Stomach smooth muscle (tissue), 2 donors: ENCODE data around the gene IL23A.

ENCODE experiments used
- H3K27ac ChIP-seq: one replicate; pipeline ENCODE4 v1.7.0; 2013; ENCODE audit warnings: mild to moderate bottlenecking, low read length, inconsistent platforms
- H3K27me3 ChIP-seq, 2 donors: one replicate each; pipeline ENCODE4 v1.7.0; 2013; ENCODE audit warnings: low read length in 2 of 2; ENCODE audit not compliant: insufficient read depth in 2 of 2, control insufficient read depth in 1 of 2
- H3K36me3 ChIP-seq, 2 donors: one replicate each; pipeline ENCODE4 v1.7.0; 2013; ENCODE audit warnings: low read length in 2 of 2; ENCODE audit not compliant: control insufficient read depth in 2 of 2, insufficient read depth in 2 of 2
- H3K4me1 ChIP-seq: one replicate; pipeline ENCODE4 v1.7.0; 2013; ENCODE audit warnings: low read length; ENCODE audit not compliant: control insufficient read depth, insufficient read depth
- H3K4me3 ChIP-seq, 2 donors: one replicate each; pipeline ENCODE4 v1.7.0; 2013; ENCODE audit warnings: low read length in 2 of 2
- H3K9ac ChIP-seq, 2 donors: one replicate each; pipeline ENCODE4 v1.7.0; 2013; ENCODE audit warnings: low read length in 2 of 2, mild to moderate bottlenecking in 1 of 2
- H3K9me3 ChIP-seq, 2 donors: one replicate each; pipeline ENCODE4 v1.7.0; 2013; ENCODE audit warnings: low read length in 2 of 2; ENCODE audit not compliant: control insufficient read depth in 2 of 2
- donor health status: healthy.
- donor health status: Pancreatic carcinoma.

The IL23A gene

DNA sequence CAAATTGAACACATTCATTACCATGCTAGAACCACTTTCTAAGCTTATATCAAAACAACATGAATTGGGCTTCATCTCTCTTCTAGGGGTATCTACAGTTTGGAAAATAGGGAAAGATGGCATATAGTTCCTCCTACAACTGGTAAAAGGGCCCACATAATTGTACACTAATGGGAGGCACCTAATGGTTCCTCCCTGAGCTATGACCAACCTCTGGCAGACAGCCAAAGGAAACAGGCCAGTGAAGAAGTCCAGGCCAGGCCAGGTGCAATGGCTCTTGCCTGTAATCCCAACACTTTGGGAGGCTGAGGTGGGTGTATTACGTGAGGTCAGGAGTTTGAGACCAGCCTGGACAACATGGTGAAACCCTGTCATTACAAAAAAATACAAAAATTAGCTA, 47.2 kb downstream of the IL23A start:
- Histone ChIP-seq H3K27me3 (no peaks in the 10 kb centered on the region), H3K4me3 (no peak overlapping the region), H3K9me3 (no peaks in the 10 kb centered on the region), H3K4me1 (no peaks in the 10 kb centered on the region), H3K36me3 (no peaks in the 10 kb centered on the region), H3K9ac (no peak overlapping the region), H3K27ac (no peak overlapping the region)

DNA sequence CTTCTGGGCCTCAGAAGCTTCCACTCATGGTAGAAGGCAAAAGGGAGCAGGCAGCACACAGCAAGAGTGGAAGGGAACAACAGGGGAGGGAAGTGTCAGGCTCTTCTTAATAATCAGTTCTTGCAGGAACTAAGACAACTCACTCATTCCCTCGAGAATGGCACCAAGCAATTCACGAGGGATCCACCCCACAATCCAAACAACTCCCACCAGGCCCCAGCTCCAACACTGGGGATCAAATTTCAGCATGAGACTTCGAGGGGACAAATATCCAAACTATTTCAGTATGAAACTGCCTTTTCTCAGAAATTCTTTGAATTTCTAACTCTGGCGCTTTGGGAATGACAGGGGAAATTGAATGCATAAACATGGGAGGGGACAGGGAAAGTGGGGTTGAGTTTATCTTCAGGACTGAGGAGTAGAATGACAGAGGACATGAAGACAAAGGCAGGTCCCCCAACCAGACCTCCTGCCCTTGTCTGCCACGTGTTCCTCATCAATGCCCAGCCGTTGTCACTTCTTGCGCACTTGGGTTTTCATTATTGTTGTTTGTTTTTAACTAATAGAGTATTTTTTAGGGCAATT, 48.6 kb downstream of the IL23A start:
- H3K36me3 ChIP-seq: no peaks in the 10 kb centered on the region
- H3K4me1 ChIP-seq: no peaks in the 10 kb centered on the region
- H3K9ac ChIP-seq: no peak overlapping the region
- H3K4me3 ChIP-seq: no peak overlapping the region
- no peaks in the 10 kb centered on the region for H3K9me3 ChIP-seq
- H3K27me3 ChIP-seq: no peaks in the 10 kb centered on the region
- no peak overlapping the region for H3K27ac ChIP-seq

DNA sequence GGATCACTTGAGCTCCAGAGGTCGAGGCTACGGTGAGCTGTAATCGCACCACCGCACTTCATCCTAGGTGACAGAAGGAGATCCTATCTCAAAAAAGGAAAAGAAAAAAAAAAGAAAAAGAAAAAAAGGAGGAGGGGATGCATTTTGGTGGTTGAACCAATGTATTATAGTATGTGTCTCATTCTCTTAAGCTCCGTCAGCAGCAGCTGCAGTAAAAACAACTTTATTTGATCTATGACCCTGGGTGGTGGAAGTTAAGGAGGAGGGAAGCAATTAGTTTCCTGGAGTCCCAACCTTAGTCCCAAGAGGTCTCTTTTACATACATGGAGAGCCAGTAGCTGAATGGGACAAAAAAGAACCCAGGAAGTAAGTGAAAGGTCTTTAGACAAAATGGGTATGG, 50.7 kb downstream of the IL23A start:
- H3K36me3 ChIP-seq: no peaks in the 10 kb centered on the region

More for the DNA sequence above, 50.7 kb downstream of the IL23A start:
- Histone ChIP-seq H3K9ac (no peak overlapping the region), H3K4me3 (no peak overlapping the region), H3K9me3 (no peaks in the 10 kb centered on the region), H3K27ac (no peak overlapping the region), H3K4me1 (no peaks in the 10 kb centered on the region), H3K27me3 (no peaks in the 10 kb centered on the region)
